DOHH2 (cell line): Measurements from ENCODE around the gene DOCK6.

Source experiments
- H3F3A ChIP-seq: fragments of 200-600 bp; sonication (generic), shearing (Covaris generic); 2 replicates; pipeline ENCODE4 v1.6.0; 2016; ENCODE audit warnings: antibody characterized with exemption, mild to moderate bottlenecking; ENCODE audit not compliant: control insufficient read depth, insufficient read depth
- H3K27ac ChIP-seq: fragments of 200-600 bp; sonication (generic); 2 replicates; pipeline ENCODE4 v1.5.1; 2014; ENCODE audit warnings: low read depth, mild to moderate bottlenecking, low read length, moderate library complexity
- H3K27me3 ChIP-seq: fragments of 200-600 bp; sonication (generic); 2 replicates; pipeline ENCODE4 v1.6.1; 2014; ENCODE audit warnings: mild to moderate bottlenecking, low read length, mixed read lengths; ENCODE audit not compliant: control insufficient read depth
- H3K36me3 ChIP-seq: fragments of 200-600 bp; sonication (generic); 2 replicates; pipeline ENCODE4 v1.6.1; 2014; ENCODE audit warnings: mild to moderate bottlenecking, low read length, moderate library complexity, mixed read lengths; ENCODE audit not compliant: control insufficient read depth
- H3K4me1 ChIP-seq: fragments of 200-600 bp; sonication (generic); 2 replicates; pipeline ENCODE4 v1.6.1; 2014; ENCODE audit warnings: mild to moderate bottlenecking, low read length, mixed read lengths; ENCODE audit not compliant: control insufficient read depth
- H3K4me2 ChIP-seq: fragments of 200-600 bp; sonication (generic); 2 replicates; pipeline ENCODE4 v1.6.0; 2014; ENCODE audit warnings: mild to moderate bottlenecking, low read length, moderate library complexity
- H3K4me3 ChIP-seq: fragments of 200-600 bp; sonication (generic); 2 replicates; pipeline ENCODE4 v1.5.1; 2014; ENCODE audit warnings: mild to moderate bottlenecking, low read length, mixed read lengths
- H3K79me2 ChIP-seq: fragments of 200-600 bp; sonication (generic); 2 replicates; pipeline ENCODE4 v1.6.1; 2014; ENCODE audit warnings: mild to moderate bottlenecking, low read length, mixed read lengths; ENCODE audit not compliant: control insufficient read depth
- H3K9me2 ChIP-seq: fragments of 200-600 bp; sonication (generic); replicated peaks from 2 replicates; pipeline ENCODE4 v1.6.1; 2014; ENCODE audit warnings: mild to moderate bottlenecking, low read length, mixed read lengths; ENCODE audit not compliant: control insufficient read depth
- H3K9me3 ChIP-seq: fragments of 200-600 bp; sonication (generic); 2 replicates; pipeline ENCODE4 v1.6.1; 2014; ENCODE audit warnings: antibody characterized with exemption, low read length, mixed read lengths; ENCODE audit not compliant: control insufficient read depth, insufficient read depth
- H4K20me1 ChIP-seq: fragments of 200-600 bp; sonication (generic); 2 replicates; pipeline ENCODE4 v1.6.0; 2014; ENCODE audit warnings: low read depth, mild to moderate bottlenecking, antibody characterized with exemption, low read length, moderate library complexity; ENCODE audit not compliant: control insufficient read depth, insufficient read depth
- EZH2phosphoT487 ChIP-seq: fragments of 200-600 bp; sonication (generic); IDR thresholded peaks from 2 replicates; pipeline ENCODE4 v1.6.1; 2017; ENCODE audit warnings: borderline replicate concordance, mild to moderate bottlenecking, antibody characterized with exemption, low read length, moderate library complexity, mixed read lengths
- TF ChIP-seq, protein P1 (sequence below): fragments of 200-600 bp; sonication (generic); IDR thresholded peaks from one replicate; pipeline ENCODE4 v1.5.1; 2014; ENCODE audit warnings: antibody characterized with exemption, mild to moderate bottlenecking, low read depth, low read length; ENCODE audit not compliant: poor library complexity, severe bottlenecking

The DOCK6 gene

DNA sequence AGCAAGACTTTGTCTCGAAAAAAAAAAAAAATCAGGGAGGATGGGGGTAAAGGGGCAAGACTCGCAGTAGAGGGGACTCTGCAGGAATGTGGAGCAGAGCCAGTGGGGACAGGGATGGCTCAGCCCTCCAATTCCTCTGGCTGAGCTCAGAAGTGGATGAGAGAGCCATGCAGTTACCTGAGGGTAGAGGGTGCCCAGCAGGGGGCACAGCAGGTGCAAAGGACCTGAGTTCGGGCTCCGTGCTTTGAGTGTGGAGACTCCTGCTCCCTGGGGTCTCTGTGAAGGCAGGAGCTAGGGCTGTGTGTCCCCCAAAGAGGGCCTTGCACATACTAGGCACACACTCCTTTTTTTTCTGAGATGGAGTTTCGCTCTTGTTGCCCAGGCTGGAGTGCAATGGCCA, 7.7 kb downstream of the DOCK6 start:
- Histone ChIP-seq H4K20me1 (no peaks in the 10 kb centered on the region), H3F3A (no peaks in the 10 kb centered on the region), H3K9me2 (no peaks in the 10 kb centered on the region)

DNA sequence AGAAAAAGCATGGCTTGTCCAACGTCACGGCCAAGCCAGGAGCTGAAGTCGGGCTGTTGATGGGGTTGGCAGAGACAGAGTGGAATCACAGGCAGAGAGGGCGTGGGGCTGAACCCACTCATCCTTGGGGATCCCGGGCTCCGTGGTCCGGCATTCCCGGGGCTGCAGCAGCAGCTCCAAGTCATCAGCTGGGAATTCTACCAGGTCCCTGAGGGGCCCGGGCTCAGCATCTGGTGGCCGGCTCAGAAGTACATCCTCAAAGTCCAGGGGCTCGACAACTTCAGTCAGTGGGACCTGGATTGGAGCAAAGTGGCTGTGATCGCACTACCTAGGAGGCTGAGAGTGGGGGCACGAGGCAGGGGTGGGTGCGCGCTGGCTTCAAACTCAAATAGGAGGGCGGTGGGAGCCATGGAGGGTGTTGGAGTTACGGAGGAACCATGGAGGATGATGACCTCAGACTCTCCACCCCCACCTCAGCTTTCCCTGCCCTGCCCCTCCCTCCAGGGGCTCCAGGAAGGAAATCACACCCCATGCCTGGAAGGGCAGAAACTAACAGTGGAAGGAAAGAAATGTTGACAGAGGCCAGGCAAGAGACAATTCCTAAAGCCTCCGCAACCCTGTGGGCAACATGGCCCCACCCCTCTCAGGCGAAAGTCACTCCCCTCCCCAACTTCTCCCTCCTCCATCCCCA, 9.5 kb downstream of the DOCK6 start:
- Histone ChIP-seq H3K27ac (no peak overlapping the region), H3K36me3 (peaks cover 24% of the 10 kb centered on the region), H4K20me1 (no peaks in the 10 kb centered on the region), H3K9me2 (no peaks in the 10 kb centered on the region), H3K4me2 (no peak overlapping the region), H3F3A (no peaks in the 10 kb centered on the region), H3K4me3 (no peak overlapping the region), H3K4me1 (no peaks in the 10 kb centered on the region), H3K9me3 (no peaks in the 10 kb centered on the region), H3K79me2 (0 out of 2 replicates have a peak, but pooled peaks cover under 1% of the 10 kb centered on the region), H3K27me3 (no peaks in the 10 kb centered on the region)
- TF ChIP-seq EZH2phosphoT487, result no peak
- TF ChIP-seq, protein P1, sequence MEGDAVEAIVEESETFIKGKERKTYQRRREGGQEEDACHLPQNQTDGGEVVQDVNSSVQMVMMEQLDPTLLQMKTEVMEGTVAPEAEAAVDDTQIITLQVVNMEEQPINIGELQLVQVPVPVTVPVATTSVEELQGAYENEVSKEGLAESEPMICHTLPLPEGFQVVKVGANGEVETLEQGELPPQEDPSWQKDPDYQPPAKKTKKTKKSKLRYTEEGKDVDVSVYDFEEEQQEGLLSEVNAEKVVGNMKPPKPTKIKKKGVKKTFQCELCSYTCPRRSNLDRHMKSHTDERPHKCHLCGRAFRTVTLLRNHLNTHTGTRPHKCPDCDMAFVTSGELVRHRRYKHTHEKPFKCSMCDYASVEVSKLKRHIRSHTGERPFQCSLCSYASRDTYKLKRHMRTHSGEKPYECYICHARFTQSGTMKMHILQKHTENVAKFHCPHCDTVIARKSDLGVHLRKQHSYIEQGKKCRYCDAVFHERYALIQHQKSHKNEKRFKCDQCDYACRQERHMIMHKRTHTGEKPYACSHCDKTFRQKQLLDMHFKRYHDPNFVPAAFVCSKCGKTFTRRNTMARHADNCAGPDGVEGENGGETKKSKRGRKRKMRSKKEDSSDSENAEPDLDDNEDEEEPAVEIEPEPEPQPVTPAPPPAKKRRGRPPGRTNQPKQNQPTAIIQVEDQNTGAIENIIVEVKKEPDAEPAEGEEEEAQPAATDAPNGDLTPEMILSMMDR, result no peak

More for the DNA sequence above, 7.7 kb downstream of the DOCK6 start:
- Histone ChIP-seq H3K27me3 (no peaks in the 10 kb centered on the region), H3K27ac (no peak overlapping the region), H3K4me2 (no peak overlapping the region), H3K4me3 (no peak overlapping the region), H3K79me2 (0 out of 2 replicates have a peak, but pooled peaks cover 2% of the 10 kb centered on the region), H3K36me3 (peaks cover 15% of the 10 kb centered on the region), H3K9me3 (no peaks in the 10 kb centered on the region), H3K4me1 (no peaks in the 10 kb centered on the region)
- TF ChIP-seq EZH2phosphoT487, result no peak
- TF ChIP-seq, protein P1, result peak; percentile 32

DNA sequence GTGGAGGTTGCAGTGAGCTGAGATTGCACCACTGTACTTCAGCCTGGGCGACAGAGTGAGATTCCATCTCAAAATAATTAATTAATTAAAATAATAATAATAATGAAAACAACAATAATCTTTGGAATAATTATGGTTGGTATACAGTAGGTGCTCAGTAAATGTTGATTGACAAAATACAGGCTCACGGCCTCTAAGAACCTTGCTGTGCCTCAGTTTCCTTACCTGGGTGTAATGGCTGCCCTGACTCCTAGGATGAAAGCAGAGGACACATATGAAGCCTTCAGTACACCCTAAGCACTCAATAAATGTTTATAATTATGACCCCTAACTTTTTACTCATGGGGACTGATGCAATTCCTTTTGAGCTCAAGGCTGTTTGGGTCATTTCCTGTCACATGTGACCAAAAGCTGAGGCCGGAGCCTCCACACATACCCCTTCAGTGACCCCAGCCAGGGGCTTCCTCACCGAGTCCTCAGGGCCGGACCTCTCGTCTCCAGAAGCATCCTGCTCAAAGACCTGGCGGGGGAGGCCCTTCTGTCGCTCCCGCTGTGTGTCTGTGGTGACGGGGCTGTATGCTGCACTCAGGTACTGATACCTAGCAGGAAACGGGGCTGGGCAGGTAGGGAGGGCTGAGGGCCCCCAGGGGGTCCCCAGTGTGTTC, 10.5 kb downstream of the DOCK6 start:
- no peaks in the 10 kb centered on the region for H3K79me2 ChIP-seq
- no peaks in the 10 kb centered on the region for H3K4me1 ChIP-seq
- H3K4me2 ChIP-seq, result no peak overlapping the region
- H4K20me1 ChIP-seq, result no peaks in the 10 kb centered on the region
- H3K27ac ChIP-seq, result no peak overlapping the region
- H3K4me3 ChIP-seq, result no peak overlapping the region
- no peaks in the 10 kb centered on the region for H3K27me3 ChIP-seq
- H3K36me3 ChIP-seq, result peaks cover 29% of the 10 kb centered on the region
- H3F3A ChIP-seq, result no peaks in the 10 kb centered on the region
- H3K9me3 ChIP-seq, result no peaks in the 10 kb centered on the region
- TF ChIP-seq, protein P1, result no peak
- TF ChIP-seq EZH2phosphoT487, result no peak
- H3K9me2 ChIP-seq, result no peaks in the 10 kb centered on the region
